Nephron progenitor cell (in vitro differentiated cells): ENCODE data around the gene FBXL17.

ENCODE experiments used
- DNase-seq: peaks from one replicate; pipeline ENCODE4 v3.0.0; 2021
- H3K27ac Mint-ChIP-seq: 2 replicates; pipeline ENCODE4 v1.8.0; 2021; ENCODE audit warnings: mild to moderate bottlenecking, moderate library complexity, mixed read lengths
- H3K27me3 Mint-ChIP-seq: 2 replicates; pipeline ENCODE4 v1.8.0; 2021; ENCODE audit warnings: mild to moderate bottlenecking, low read depth, mixed read lengths; ENCODE audit not compliant: poor library complexity
- H3K36me3 Mint-ChIP-seq: 2 replicates; pipeline ENCODE4 v1.8.0; 2021; ENCODE audit warnings: low read depth, mixed read lengths
- H3K4me1 Mint-ChIP-seq: 2 replicates; pipeline ENCODE4 v1.8.0; 2021; ENCODE audit warnings: mixed read lengths
- H3K4me3 Mint-ChIP-seq: 2 replicates; pipeline ENCODE4 v1.8.0; 2021; ENCODE audit warnings: mild to moderate bottlenecking, moderate library complexity, mixed read lengths
- H3K9me3 Mint-ChIP-seq: 2 replicates; pipeline ENCODE4 v1.8.0; 2021; ENCODE audit warnings: mild to moderate bottlenecking, moderate library complexity, mixed read lengths
- TF ChIP-seq, protein P1 (sequence below): fragments of 200-600 bp; sonication (generic); IDR thresholded peaks from 2 replicates; pipeline ENCODE4 v1.5.0; 2021; ENCODE audit warnings: antibody characterized with exemption

FBXL17 gene

DNA sequence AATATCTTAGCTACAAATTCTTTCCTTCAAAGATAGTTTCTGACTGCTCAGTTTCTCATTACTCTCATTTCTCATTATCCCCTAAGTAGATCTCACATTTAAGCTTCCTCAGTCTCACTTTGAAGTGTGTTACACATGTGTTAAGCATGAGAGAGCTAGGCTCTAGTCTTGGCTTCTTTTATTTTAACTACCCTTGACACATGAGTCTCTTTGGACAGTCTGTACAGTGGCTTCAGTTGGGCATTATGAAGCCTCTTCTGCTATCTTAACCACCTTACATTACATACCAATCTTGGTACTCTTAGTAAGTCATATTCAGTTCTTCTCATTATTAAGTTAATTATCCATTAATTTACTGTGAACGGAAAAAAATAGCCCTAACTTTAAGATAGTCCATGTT, 232.5 kb downstream of the FBXL17 start:
- Mint-ChIP-seq H3K4me3 (no peak overlapping the region), H3K4me1 (peaks cover 4% of the 10 kb centered on the region), H3K27me3 (no peaks in the 10 kb centered on the region), H3K36me3 (peaks cover 27% of the 10 kb centered on the region), H3K9me3 (peaks cover 14% of the 10 kb centered on the region), H3K27ac (no peak overlapping the region)
- no peak for DNase-seq
- TF ChIP-seq, protein P1, sequence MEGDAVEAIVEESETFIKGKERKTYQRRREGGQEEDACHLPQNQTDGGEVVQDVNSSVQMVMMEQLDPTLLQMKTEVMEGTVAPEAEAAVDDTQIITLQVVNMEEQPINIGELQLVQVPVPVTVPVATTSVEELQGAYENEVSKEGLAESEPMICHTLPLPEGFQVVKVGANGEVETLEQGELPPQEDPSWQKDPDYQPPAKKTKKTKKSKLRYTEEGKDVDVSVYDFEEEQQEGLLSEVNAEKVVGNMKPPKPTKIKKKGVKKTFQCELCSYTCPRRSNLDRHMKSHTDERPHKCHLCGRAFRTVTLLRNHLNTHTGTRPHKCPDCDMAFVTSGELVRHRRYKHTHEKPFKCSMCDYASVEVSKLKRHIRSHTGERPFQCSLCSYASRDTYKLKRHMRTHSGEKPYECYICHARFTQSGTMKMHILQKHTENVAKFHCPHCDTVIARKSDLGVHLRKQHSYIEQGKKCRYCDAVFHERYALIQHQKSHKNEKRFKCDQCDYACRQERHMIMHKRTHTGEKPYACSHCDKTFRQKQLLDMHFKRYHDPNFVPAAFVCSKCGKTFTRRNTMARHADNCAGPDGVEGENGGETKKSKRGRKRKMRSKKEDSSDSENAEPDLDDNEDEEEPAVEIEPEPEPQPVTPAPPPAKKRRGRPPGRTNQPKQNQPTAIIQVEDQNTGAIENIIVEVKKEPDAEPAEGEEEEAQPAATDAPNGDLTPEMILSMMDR, result no peak

DNA sequence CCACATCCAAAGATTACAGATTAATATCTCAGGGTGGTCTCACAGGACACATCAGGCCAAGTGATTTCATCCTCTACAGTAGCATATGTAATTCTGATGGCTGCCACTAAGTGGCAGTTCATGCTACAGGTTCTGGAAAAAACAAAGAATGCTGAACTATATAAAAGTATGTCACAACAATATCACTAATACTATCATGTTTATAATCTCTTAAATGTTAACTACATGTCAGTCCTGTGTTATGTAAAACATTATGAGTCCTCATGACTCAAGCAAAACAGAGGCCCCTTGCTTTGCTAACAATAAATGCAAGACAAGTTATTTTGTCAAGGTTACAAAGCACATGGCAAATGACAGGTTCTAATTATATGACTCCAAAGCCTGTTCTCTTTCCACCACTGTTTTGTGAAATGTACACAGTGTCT, 233.2 kb downstream of the FBXL17 start:
- H3K4me3 Mint-ChIP-seq, result no peak overlapping the region
- H3K9me3 Mint-ChIP-seq, result peaks cover 14% of the 10 kb centered on the region
- peaks cover 22% of the 10 kb centered on the region for H3K36me3 Mint-ChIP-seq
- DNase-seq, result no peak
- no peaks in the 10 kb centered on the region for H3K27me3 Mint-ChIP-seq
- TF ChIP-seq, protein P1, result peak; percentile 63
- peaks cover 4% of the 10 kb centered on the region for H3K4me1 Mint-ChIP-seq
- no peak overlapping the region for H3K27ac Mint-ChIP-seq

DNA sequence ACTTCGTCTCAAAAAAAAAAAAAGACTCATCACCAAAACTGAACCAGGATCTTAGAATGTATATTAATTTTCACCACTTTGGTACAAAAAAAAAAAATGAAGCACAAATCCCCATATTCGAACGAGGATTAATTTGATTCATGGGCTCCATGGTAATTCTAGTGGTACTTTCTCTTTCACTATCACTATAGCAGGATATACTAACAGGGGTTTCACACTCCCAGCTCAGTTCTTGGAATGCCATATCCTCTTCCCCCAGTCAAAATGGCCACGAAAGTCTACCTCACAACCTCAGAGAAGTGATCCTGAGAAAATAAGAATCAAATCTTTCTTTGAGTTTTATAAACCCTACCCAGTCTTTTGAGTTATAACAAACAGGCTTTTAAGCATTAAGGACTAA, 235.7 kb downstream of the FBXL17 start:
- Mint-ChIP-seq H3K36me3 (peaks cover 12% of the 10 kb centered on the region), H3K4me3 (no peak overlapping the region), H3K4me1 (peaks cover 4% of the 10 kb centered on the region), H3K9me3 (no peaks in the 10 kb centered on the region), H3K27ac (no peak overlapping the region), H3K27me3 (no peaks in the 10 kb centered on the region)
- TF ChIP-seq, protein P1, result no peak
- DNase-seq, result no peak

DNA sequence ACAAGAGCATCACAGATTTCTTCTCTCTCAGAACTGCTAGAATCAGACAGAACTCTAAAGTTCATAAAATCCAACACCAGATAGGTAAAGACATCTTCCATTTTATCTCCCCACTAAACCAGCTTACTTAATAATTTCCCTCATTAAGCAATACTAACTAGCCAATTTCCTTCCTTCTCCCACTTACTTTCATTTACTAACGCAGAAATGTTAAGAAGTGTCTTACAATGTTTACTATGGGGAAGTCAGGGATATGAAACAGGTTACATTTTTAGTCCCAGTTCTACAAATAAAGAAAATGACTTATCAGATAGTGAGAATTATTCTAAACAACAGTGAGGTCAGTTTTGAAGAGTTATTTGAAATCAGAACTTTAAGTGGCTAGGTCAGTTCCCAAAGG, 236.5 kb downstream of the FBXL17 start:
- TF ChIP-seq, protein P1, result no peak
- Mint-ChIP-seq H3K27ac (no peak overlapping the region), H3K27me3 (no peaks in the 10 kb centered on the region), H3K9me3 (no peaks in the 10 kb centered on the region), H3K4me3 (no peak overlapping the region), H3K4me1 (peaks cover 4% of the 10 kb centered on the region), H3K36me3 (peaks cover 11% of the 10 kb centered on the region)
- no peak for DNase-seq

DNA sequence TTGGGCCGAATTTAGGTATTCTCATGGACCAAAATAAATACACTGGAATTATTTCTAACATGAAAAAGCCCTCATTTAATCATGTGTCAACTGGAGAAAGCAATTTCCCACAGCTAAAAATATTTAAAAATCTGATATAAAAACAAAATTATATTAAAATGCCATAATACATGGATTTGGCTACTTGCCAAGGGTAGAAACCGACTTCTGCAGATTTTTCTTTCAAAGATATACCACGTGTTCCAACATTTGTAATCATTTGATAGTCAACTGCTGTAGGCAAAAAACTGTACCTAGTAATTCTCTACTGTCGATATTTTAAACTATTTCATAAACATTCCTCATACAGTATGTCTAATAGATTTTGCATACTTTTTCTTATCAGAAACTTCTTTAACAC, 237.6 kb downstream of the FBXL17 start:
- Mint-ChIP-seq H3K27me3 (no peaks in the 10 kb centered on the region), H3K36me3 (peaks cover 11% of the 10 kb centered on the region), H3K27ac (no peak overlapping the region), H3K4me1 (peaks cover 2% of the 10 kb centered on the region), H3K9me3 (no peaks in the 10 kb centered on the region), H3K4me3 (no peak overlapping the region)
- DNase-seq, result no peak
- TF ChIP-seq, protein P1, result no peak

DNA sequence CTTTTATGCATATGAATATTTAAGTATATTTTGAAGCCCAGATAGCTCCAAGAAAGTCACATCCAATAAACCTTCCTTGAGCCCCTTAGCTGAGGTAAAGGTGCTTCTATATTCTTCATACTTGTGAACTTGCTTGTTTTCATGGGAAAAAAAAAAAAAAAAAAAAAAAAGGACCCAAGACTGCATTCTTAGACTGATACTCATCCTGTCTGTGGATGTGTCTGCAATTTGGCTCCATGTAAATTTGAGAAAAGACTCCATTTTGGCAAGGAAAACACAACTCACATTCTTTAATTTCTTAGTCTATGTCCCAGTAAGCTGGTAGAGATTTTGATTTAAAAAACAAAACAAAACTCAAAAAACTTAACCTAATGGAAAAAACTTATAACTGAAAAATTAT, 238.3 kb downstream of the FBXL17 start:
- Mint-ChIP-seq H3K4me1 (no peaks in the 10 kb centered on the region), H3K4me3 (no peak overlapping the region), H3K27me3 (no peaks in the 10 kb centered on the region), H3K27ac (no peak overlapping the region), H3K36me3 (peaks cover 11% of the 10 kb centered on the region), H3K9me3 (no peaks in the 10 kb centered on the region)
- TF ChIP-seq, protein P1, result no peak
- DNase-seq, result no peak
